Fibroblast of lung (primary cell): Measurements from ENCODE around the gene GNPAT. TPM values are rescaled to one million over a fixed set of nuclear protein-coding genes. Genes with fewer than 3 reads are reported as not detected.

Source experiments
- DNase-seq, 2 donors: peaks; one replicate each; pipeline versions ENCODE4 v3.0.0 to v3.0.0-alpha.2; 2010; ENCODE audit warnings: low read depth in 2 of 2
- H2AFZ ChIP-seq: 2 replicates; pipeline ENCODE4 v1.5.1; 2012; ENCODE audit warnings: low read length, control low read depth, inconsistent platforms
- H3K27ac ChIP-seq: 2 replicates; pipeline ENCODE4 v1.5.1; 2011; ENCODE audit warnings: low read length, control low read depth; ENCODE audit not compliant: insufficient read depth
- H3K27me3 ChIP-seq: 2 replicates; pipeline ENCODE4 v1.5.1; 2011; ENCODE audit warnings: mild to moderate bottlenecking, low read length; ENCODE audit not compliant: control insufficient read depth, insufficient read depth
- H3K36me3 ChIP-seq: 2 replicates; pipeline ENCODE4 v1.5.1; 2011; ENCODE audit warnings: low read length; ENCODE audit not compliant: control insufficient read depth, insufficient read depth
- H3K4me1 ChIP-seq: 2 replicates; pipeline ENCODE4 v1.5.1; 2011; ENCODE audit warnings: low read length; ENCODE audit not compliant: control insufficient read depth, insufficient read depth; ENCODE audit errors: extremely low read depth
- H3K4me2 ChIP-seq: 2 replicates; pipeline ENCODE4 v1.5.1; 2011; ENCODE audit warnings: low read length, control low read depth; ENCODE audit not compliant: insufficient read depth; ENCODE audit errors: extremely low read depth
- H3K4me3 ChIP-seq, 4 experiments: fragments of 200-600 bp in 1 of 4; sonication (generic) in 1 of 4; replicated peaks in 1 of 4; 2 replicates each; pipeline ENCODE4 v1.5.1; 2011 to 2016; ENCODE audit warnings: low read length in 4 of 4, low read depth in 3 of 4, mild to moderate bottlenecking in 3 of 4, control low read depth in 2 of 4, inconsistent platforms in 1 of 4, mixed read lengths in 1 of 4; ENCODE audit not compliant: insufficient read depth in 1 of 4; ENCODE audit errors: control extremely low read depth in 1 of 4
- H3K79me2 ChIP-seq: 2 replicates; pipeline ENCODE4 v1.5.1; 2012; ENCODE audit warnings: mild to moderate bottlenecking, low read length, inconsistent platforms; ENCODE audit not compliant: control insufficient read depth, insufficient read depth
- H3K9ac ChIP-seq: 2 replicates; pipeline ENCODE4 v1.5.1; 2011; ENCODE audit warnings: mild to moderate bottlenecking, low read length, control low read depth; ENCODE audit not compliant: insufficient read depth
- H3K9me3 ChIP-seq: 2 replicates; pipeline ENCODE4 v1.5.1; 2012; ENCODE audit warnings: low read depth, low read length; ENCODE audit not compliant: control insufficient read depth, insufficient read depth
- H4K20me1 ChIP-seq: 2 replicates; pipeline ENCODE4 v1.5.1; 2011; ENCODE audit warnings: low read length; ENCODE audit not compliant: control insufficient read depth, insufficient read depth; ENCODE audit errors: extremely low read depth
- EZH2 ChIP-seq: IDR thresholded peaks from 2 replicates; pipeline ENCODE4 v1.5.1; 2012; ENCODE audit warnings: low read length, control low read depth, mild to moderate bottlenecking; ENCODE audit errors: missing control alignments
- polyA plus RNA-seq, 2 donors: library from polyadenylated mRNA; depleted of rRNA in 1 of 2; stranded (reverse) in 1 of 2; unstranded in 1 of 2; fragments of >200 nt; gene quantifications; 2 replicates each; pipeline ENCODE4 v1.2.1, GENCODE V29; 2011 to 2012; ENCODE audit warnings: missing spikeins in 1 of 2
- total RNA-seq: library from RNA; depleted of rRNA; stranded (reverse); fragments of >200 nt; gene quantifications from 2 replicates; pipeline ENCODE4 v1.2.1, GENCODE V29; 2014
- TF ChIP-seq, protein P1 (sequence below), 2 donors: IDR thresholded peaks in 1 of 2; conservative IDR thresholded peaks in 1 of 2; 1 replicate in 1 of 2; 2 replicates in 1 of 2; pipeline ENCODE4 v1.5.1; 2011 to 2012; ENCODE audit warnings: low read length in 2 of 2, control low read depth in 1 of 2, inconsistent platforms in 1 of 2, low read depth in 1 of 2, mild to moderate bottlenecking in 1 of 2

The GNPAT gene
- total and polyA plus RNA-seq, 2 donors (not counting 1 experiment from before 2014, with no cell fraction given), result 42.5 to 60.4 TPM

- H3K4me1 ChIP-seq, result no peaks in the 10 kb centered on the region
- TF ChIP-seq, protein P1, sequence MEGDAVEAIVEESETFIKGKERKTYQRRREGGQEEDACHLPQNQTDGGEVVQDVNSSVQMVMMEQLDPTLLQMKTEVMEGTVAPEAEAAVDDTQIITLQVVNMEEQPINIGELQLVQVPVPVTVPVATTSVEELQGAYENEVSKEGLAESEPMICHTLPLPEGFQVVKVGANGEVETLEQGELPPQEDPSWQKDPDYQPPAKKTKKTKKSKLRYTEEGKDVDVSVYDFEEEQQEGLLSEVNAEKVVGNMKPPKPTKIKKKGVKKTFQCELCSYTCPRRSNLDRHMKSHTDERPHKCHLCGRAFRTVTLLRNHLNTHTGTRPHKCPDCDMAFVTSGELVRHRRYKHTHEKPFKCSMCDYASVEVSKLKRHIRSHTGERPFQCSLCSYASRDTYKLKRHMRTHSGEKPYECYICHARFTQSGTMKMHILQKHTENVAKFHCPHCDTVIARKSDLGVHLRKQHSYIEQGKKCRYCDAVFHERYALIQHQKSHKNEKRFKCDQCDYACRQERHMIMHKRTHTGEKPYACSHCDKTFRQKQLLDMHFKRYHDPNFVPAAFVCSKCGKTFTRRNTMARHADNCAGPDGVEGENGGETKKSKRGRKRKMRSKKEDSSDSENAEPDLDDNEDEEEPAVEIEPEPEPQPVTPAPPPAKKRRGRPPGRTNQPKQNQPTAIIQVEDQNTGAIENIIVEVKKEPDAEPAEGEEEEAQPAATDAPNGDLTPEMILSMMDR (conservative IDR thresholded peaks at IDR 0.05 in 1 of 2, IDR thresholded peaks at IDR 0.05 in 1 of 2; ENCODE audit: low read depth in 1 of 2, low read length in 2 of 2), result no peak
- TF ChIP-seq EZH2, result no peak
- no peaks in the 10 kb centered on the region for H3K36me3 ChIP-seq
- no peak for DNase-seq
- no peak overlapping the region for H2AFZ ChIP-seq
- H3K79me2 ChIP-seq, result no peaks in the 10 kb centered on the region
- no peak overlapping the region for H3K27ac ChIP-seq
- no peaks in the 10 kb centered on the region for H4K20me1 ChIP-seq
- no peaks in the 10 kb centered on the region for H3K9me3 ChIP-seq
- H3K9ac ChIP-seq, result no peak overlapping the region
- H3K27me3 ChIP-seq, result no peaks in the 10 kb centered on the region
- no peak overlapping the region for H3K4me3 ChIP-seq
- H3K4me2 ChIP-seq, result no peak overlapping the region
These were observed 72.6 kb downstream of the GNPAT start for GRCh38 chr1:231313661-231314060.

DNA sequence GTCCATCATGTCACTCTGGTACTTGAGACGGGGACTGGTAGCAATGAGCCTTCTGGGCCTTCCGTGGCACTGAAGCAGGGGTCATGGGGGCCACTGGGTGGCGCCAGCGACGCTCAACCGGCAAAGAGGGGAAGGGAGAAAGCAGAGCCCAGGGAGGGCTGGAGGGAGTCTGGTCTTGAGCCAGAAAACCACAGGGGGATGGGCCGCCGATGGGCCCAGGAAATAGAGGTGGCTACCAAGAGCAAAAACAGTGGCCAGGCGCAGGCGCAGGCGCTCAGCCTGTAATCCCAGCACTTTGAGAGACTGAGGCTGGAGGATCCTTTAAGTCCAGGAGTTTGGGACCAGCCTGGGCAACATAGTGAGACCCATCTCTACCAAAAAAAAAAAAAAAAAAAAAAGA is 74.9 kb downstream of the GNPAT start:
- no peak overlapping the region for H3K27ac ChIP-seq
- TF ChIP-seq, protein P1 (conservative IDR thresholded peaks at IDR 0.05 in 1 of 2, IDR thresholded peaks at IDR 0.05 in 1 of 2; ENCODE audit: low read depth in 1 of 2, low read length in 2 of 2), result peak; percentile 27 to 56
- TF ChIP-seq EZH2, result no peak
- no peak overlapping the region for H3K4me2 ChIP-seq
- H3K9ac ChIP-seq, result no peak overlapping the region
- no peaks in the 10 kb centered on the region for H3K9me3 ChIP-seq
- no peak overlapping the region for H3K4me3 ChIP-seq
- H4K20me1 ChIP-seq, result no peaks in the 10 kb centered on the region
- peak in 1 of 2 donors; percentile 24 for DNase-seq
- H3K27me3 ChIP-seq, result no peaks in the 10 kb centered on the region
- no peaks in the 10 kb centered on the region for H3K4me1 ChIP-seq
- no peaks in the 10 kb centered on the region for H3K79me2 ChIP-seq
- no peaks in the 10 kb centered on the region for H3K36me3 ChIP-seq
- H2AFZ ChIP-seq, result no peak overlapping the region

DNA sequence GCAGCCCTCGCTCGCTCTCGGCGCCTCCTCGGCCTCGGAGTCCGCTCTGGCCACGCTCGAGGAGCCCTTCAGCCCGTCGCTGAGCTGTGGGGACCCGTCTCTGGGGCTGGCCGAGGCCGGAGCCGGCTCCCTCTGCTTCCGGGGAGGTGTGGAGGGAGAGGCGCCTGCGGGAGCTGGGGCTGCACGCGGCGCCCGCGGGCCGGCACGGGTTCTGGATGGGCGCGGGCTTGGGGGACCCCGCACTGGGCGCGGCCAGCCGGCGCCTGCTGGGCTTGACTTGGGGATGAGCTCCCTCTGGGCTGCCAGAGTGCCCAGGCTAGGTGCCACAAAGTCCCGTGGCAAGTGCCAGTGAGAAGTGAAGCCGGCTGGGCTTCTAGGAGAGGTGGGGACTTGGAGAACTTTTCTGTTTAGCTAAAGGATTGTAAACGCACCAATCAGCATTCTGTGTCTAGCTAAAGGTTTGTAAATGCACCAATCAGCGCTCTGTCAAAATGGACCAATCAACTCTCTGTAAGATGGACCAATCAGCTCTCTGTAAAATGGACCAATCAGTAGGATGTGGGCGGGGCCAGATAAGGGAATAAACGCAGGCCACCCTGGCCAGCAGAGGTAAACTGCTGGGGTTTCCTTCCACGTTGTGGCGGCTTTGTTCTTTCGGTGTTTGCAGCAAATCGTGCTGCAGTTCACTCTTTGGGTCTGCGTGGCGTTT is 76.4 kb downstream of the GNPAT start:
- no peaks in the 10 kb centered on the region for H3K9me3 ChIP-seq
- no peak for TF ChIP-seq EZH2
- TF ChIP-seq, protein P1 (conservative IDR thresholded peaks at IDR 0.05 in 1 of 2, IDR thresholded peaks at IDR 0.05 in 1 of 2; ENCODE audit: low read depth in 1 of 2, low read length in 2 of 2), result no peak
- no peaks in the 10 kb centered on the region for H3K79me2 ChIP-seq

More for the DNA sequence above, 76.4 kb downstream of the GNPAT start:
- H3K27ac ChIP-seq, result no peak overlapping the region
- no peak overlapping the region for H2AFZ ChIP-seq
- no peak overlapping the region for H3K4me2 ChIP-seq
- no peaks in the 10 kb centered on the region for H3K36me3 ChIP-seq
- DNase-seq, result no peak
- no peaks in the 10 kb centered on the region for H3K4me1 ChIP-seq
- no peaks in the 10 kb centered on the region for H4K20me1 ChIP-seq
- H3K4me3 ChIP-seq, result no peak overlapping the region
- H3K27me3 ChIP-seq, result no peaks in the 10 kb centered on the region
- H3K9ac ChIP-seq, result no peak overlapping the region
